ENCODE results near the gene ZFYVE27.

Gene ZFYVE27

GRCh38 chr10:97708167-97708566 lies 28.8 kb upstream of the ZFYVE27 start:
- no peaks in the 10 kb centered on the region for H3K36me3 ChIP-seq
- no peaks in the 10 kb centered on the region for H3K9me3 ChIP-seq
- TF ChIP-seq CTCF (IDR thresholded peaks at IDR 0.05; ENCODE audit: low read depth, low read length): no peak
- no peaks in the 10 kb centered on the region for H3K27me3 ChIP-seq
- H3K4me1 ChIP-seq: peaks cover 4% of the 10 kb centered on the region; the same call in 1 of the 2 replicates
- no peak for DNase-seq
- H3K4me3 ChIP-seq (ENCODE audit: low read depth, low read length): no peak overlapping the region

GRCh38 chr10:97708976-97709946 lies 27.7 kb upstream of the ZFYVE27 start:
- Histone ChIP-seq H3K27me3 (no peaks in the 10 kb centered on the region), H3K4me1 (peaks cover 4% of the 10 kb centered on the region; the same call in 1 of the 2 replicates), H3K9me3 (no peaks in the 10 kb centered on the region), H3K4me3 (ENCODE audit: low read depth, low read length) (no peak overlapping the region), H3K36me3 (no peaks in the 10 kb centered on the region)
- peak; percentile 67 for TF ChIP-seq CTCF (IDR thresholded peaks at IDR 0.05; ENCODE audit: low read depth, low read length)
- peak; percentile 61 for DNase-seq

GRCh38 chr10:97711640-97712572 lies 25.0 kb upstream of the ZFYVE27 start:
- DNase-seq: no peak
- Histone ChIP-seq H3K4me3 (ENCODE audit: low read depth, low read length) (no peak overlapping the region), H3K36me3 (no peaks in the 10 kb centered on the region), H3K27me3 (no peaks in the 10 kb centered on the region), H3K9me3 (no peaks in the 10 kb centered on the region), H3K4me1 (peaks cover 7% of the 10 kb centered on the region)
- TF ChIP-seq CTCF (IDR thresholded peaks at IDR 0.05; ENCODE audit: low read depth, low read length): no peak

- peak within 1 kb of the TSS; percentile 73 for H3K4me3 ChIP-seq (ENCODE audit: low read depth, low read length)
- no peaks in the 10 kb centered on the region for H3K27me3 ChIP-seq
- H3K4me1 ChIP-seq: peaks cover 17% of the 10 kb centered on the region
- peak; percentile 81 for DNase-seq
- TF ChIP-seq CTCF (IDR thresholded peaks at IDR 0.05; ENCODE audit: low read depth, low read length): no peak
- H3K9me3 ChIP-seq: no peaks in the 10 kb centered on the region
- peaks cover 10% of the 10 kb centered on the region for H3K36me3 ChIP-seq
These were observed 23.5 kb upstream of the ZFYVE27 start, which contains the start of gene MARVELD1 for GRCh38 chr10:97713339-97713825. Gene MARVELD1 (plus strand): TSS chr10:97713730. CDS start chr10:97713877, 147 bp downstream.

- Histone ChIP-seq H3K36me3 (peaks cover 10% of the 10 kb centered on the region), H3K9me3 (no peaks in the 10 kb centered on the region), H3K27me3 (no peaks in the 10 kb centered on the region), H3K4me1 (peaks cover 21% of the 10 kb centered on the region), H3K4me3 (ENCODE audit: low read depth, low read length) (peak overlapping the region; percentile 73)
- DNase-seq: peak; percentile 72
- peak; percentile 19; the same call in 1 of the 2 replicates for TF ChIP-seq CTCF (IDR thresholded peaks at IDR 0.05; ENCODE audit: low read depth, low read length)
These were observed 23.0 kb upstream of the ZFYVE27 start for GRCh38 chr10:97713826-97714400.

Measured in BE2C (cell line).